Mesothelial cell of epicardium (in vitro differentiated cells): ENCODE results near the gene CA12. TPM values are rescaled to one million over a fixed set of nuclear protein-coding genes. Genes with fewer than 3 reads are reported as not detected.

Source experiments
- DNase-seq, 2 experiments: peaks; one replicate each; pipeline ENCODE4 v3.0.0; 2021; ENCODE audit warnings: low spot score in 2 of 2; ENCODE audit not compliant: unreplicated experiment in 2 of 2
- H3K27ac Mint-ChIP-seq: 2 replicates; pipeline ENCODE4 v1.8.0; 2021; ENCODE audit warnings: mixed read lengths
- H3K27me3 Mint-ChIP-seq: 2 replicates; pipeline ENCODE4 v1.8.0; 2021; ENCODE audit warnings: low read depth, mixed read lengths
- H3K36me3 Mint-ChIP-seq: 2 replicates; pipeline ENCODE4 v1.8.0; 2021; ENCODE audit warnings: mixed read lengths
- H3K4me1 Mint-ChIP-seq: 2 replicates; pipeline ENCODE4 v1.8.0; 2021; ENCODE audit warnings: mixed read lengths
- H3K4me3 Mint-ChIP-seq: 2 replicates; pipeline ENCODE4 v1.8.0; 2021; ENCODE audit warnings: mild to moderate bottlenecking, moderate library complexity, mixed read lengths
- H3K9me3 Mint-ChIP-seq: 2 replicates; pipeline ENCODE4 v1.8.0; 2021; ENCODE audit warnings: mixed read lengths
- CTCF ChIP-seq: fragments of 200-600 bp; sonication (generic); IDR thresholded peaks from one replicate; pipeline ENCODE4 v1.5.0; 2021; ENCODE audit warnings: antibody characterized with exemption; ENCODE audit not compliant: unreplicated experiment
- total RNA-seq: library from RNA; stranded (reverse); gene quantifications from 3 replicates; pipeline ENCODE4 v1.2.1, GENCODE V29; 2021

The CA12 gene
- total RNA-seq, 1 donor from 2014 or later, result 1.6 TPM

DNA sequence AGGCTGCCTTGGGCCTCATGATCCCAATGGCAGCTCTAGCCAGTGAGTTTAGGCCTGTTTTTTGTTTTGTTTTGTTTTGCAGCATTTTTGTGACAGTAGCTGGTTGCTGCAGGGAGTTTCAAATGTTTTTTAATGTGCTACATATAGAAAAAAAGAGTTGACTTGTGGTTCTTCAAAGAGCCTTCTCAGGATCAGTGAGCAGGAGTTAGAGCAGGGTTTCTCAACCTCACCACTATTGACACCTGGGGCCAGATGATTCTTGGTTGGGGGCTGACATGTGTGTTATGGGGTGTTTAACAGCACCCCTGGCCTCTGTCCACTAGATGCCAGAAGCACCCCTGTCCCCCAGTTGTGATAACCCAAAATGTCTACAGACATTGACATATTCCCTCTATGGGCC, 86.3 kb downstream of the CA12 start:
- no peak overlapping the region for H3K4me3 Mint-ChIP-seq
- TF ChIP-seq CTCF, result no peak

GRCh38 chr15:63294359-63294758, 87.3 kb downstream of the CA12 start:
- no peaks in the 10 kb centered on the region for H3K9me3 Mint-ChIP-seq

More for the DNA sequence above, 86.3 kb downstream of the CA12 start:
- H3K27ac Mint-ChIP-seq, result no peak overlapping the region
- no peaks in the 10 kb centered on the region for H3K9me3 Mint-ChIP-seq
- peaks cover 9% of the 10 kb centered on the region for H3K4me1 Mint-ChIP-seq
- no peak for DNase-seq
- H3K27me3 Mint-ChIP-seq, result no peaks in the 10 kb centered on the region
- peaks cover 31% of the 10 kb centered on the region for H3K36me3 Mint-ChIP-seq

DNA sequence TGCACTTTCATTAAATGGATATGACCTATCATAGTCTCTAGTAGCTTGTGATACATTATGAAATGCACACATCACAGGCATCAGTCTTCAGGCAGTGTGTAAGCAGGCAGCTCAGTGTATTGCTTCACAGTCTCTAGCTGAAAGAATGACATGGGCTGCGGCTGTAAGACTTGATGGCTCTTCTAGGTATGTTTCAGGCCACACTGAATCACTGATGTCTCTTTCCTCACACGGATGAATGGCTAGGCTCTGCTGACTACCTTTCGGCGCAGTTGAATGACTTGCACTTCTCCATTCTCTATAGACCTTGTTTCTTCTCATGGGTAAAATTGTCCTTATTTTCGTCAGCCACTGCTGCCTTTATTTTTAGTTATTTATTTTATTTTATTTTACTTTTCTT, 88.9 kb downstream of the CA12 start:
- no peak overlapping the region for H3K4me3 Mint-ChIP-seq
- no peak for DNase-seq
- TF ChIP-seq CTCF, result no peak
- H3K27me3 Mint-ChIP-seq, result no peaks in the 10 kb centered on the region
- peaks cover 9% of the 10 kb centered on the region for H3K4me1 Mint-ChIP-seq
- peaks cover 19% of the 10 kb centered on the region for H3K36me3 Mint-ChIP-seq
- H3K27ac Mint-ChIP-seq, result no peak overlapping the region
- H3K9me3 Mint-ChIP-seq, result no peaks in the 10 kb centered on the region

More at GRCh38 chr15:63294359-63294758, 87.3 kb downstream of the CA12 start:
- no peak for TF ChIP-seq CTCF
- no peak overlapping the region for H3K27ac Mint-ChIP-seq
- peaks cover 27% of the 10 kb centered on the region for H3K36me3 Mint-ChIP-seq
- DNase-seq, result no peak
- peaks cover 9% of the 10 kb centered on the region for H3K4me1 Mint-ChIP-seq
- no peaks in the 10 kb centered on the region for H3K27me3 Mint-ChIP-seq
- no peak overlapping the region for H3K4me3 Mint-ChIP-seq

DNA sequence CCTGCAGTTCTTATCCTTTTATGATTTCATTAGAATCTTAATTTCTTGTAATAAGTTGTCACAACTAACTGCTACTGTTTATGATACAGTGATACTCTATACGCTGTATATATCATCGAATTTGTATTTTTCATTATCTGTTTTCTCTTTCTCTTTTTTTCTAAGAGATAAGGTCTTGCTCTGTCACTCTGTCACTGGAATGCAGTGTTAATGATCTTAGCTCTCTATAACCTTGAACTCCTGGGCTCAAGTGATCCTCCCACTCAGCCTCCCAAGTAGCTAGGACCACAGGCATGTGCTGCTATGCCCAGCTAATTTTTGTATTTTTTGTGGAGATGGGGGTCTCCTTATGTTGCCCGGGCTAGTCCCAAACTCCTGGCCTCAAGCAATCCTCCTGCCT, 89.4 kb downstream of the CA12 start:
- H3K4me3 Mint-ChIP-seq, result no peak overlapping the region
- DNase-seq, result no peak
- H3K27ac Mint-ChIP-seq, result no peak overlapping the region
- TF ChIP-seq CTCF, result no peak
- no peaks in the 10 kb centered on the region for H3K27me3 Mint-ChIP-seq
- peaks cover 17% of the 10 kb centered on the region for H3K36me3 Mint-ChIP-seq
- no peaks in the 10 kb centered on the region for H3K9me3 Mint-ChIP-seq
- peaks cover 9% of the 10 kb centered on the region for H3K4me1 Mint-ChIP-seq

- Mint-ChIP-seq H3K4me3 (no peak overlapping the region), H3K36me3 (peaks cover 18% of the 10 kb centered on the region), H3K27ac (peak overlapping the region; percentile 64), H3K4me1 (peaks cover 9% of the 10 kb centered on the region), H3K9me3 (no peaks in the 10 kb centered on the region), H3K27me3 (no peaks in the 10 kb centered on the region)
- no peak for TF ChIP-seq CTCF
- DNase-seq, result no peak
Observed at GRCh38 chr15:63291507-63291906, 90.1 kb downstream of the CA12 start.

GRCh38 chr15:63288778-63289378, 92.8 kb downstream of the CA12 start:
- Mint-ChIP-seq H3K27ac (no peak overlapping the region), H3K4me3 (no peak overlapping the region), H3K4me1 (peaks cover 9% of the 10 kb centered on the region), H3K9me3 (no peaks in the 10 kb centered on the region), H3K27me3 (no peaks in the 10 kb centered on the region), H3K36me3 (peaks cover 8% of the 10 kb centered on the region)
- TF ChIP-seq CTCF, result peak; percentile 44
- DNase-seq, result no peak
